ENCODE data around the gene ZCCHC14. TPM values are rescaled to one million over a fixed set of nuclear protein-coding genes. Genes with fewer than 3 reads are reported as not detected.

Gene ZCCHC14
- total and polyA plus RNA-seq, 11 donors, result 6.4 to 18.4 (median 16.1) TPM

DNA sequence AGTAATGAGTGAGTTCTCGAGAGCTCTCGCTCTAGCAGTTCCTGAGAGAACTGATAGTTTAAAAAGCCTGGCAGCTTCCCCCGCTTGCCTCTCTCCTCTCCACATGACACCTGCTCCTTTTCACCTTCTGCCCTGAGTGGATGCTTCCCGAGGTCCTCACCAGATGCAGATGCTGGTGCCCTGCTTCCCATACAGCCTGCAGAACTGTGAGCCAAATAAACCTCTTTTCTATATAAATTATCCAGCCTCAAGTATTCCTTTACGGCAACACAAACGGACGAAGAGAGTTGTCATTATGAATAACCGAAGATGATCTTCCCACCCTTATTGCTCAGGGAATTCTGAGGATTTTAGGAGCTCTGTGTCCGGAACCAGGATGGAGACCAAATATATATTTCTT, 41.9 kb upstream of the ZCCHC14 start:
- 93 to 96% (median 94%) methylated on average over 9 of the region's 9 CpGs for WGBS, 4 donors
- Histone ChIP-seq H3K27ac (no peak overlapping the region), H3K4me1 (no peaks in the 10 kb centered on the region), H3K27me3 (no peaks in the 10 kb centered on the region), H3K9me3 (peaks cover 0 to 27% (median 12%) of the 10 kb centered on the region in 12 donors), H3K36me3 (no peaks in the 10 kb centered on the region), H3K4me3 (no peak overlapping the region)
- intact Hi-C loops (cut with DNase I), result no loop called here
- no peak for ATAC-seq
- no peak for TF ChIP-seq POLR2A (IDR thresholded peaks at IDR 0.05)
- TF ChIP-seq, protein P1, sequence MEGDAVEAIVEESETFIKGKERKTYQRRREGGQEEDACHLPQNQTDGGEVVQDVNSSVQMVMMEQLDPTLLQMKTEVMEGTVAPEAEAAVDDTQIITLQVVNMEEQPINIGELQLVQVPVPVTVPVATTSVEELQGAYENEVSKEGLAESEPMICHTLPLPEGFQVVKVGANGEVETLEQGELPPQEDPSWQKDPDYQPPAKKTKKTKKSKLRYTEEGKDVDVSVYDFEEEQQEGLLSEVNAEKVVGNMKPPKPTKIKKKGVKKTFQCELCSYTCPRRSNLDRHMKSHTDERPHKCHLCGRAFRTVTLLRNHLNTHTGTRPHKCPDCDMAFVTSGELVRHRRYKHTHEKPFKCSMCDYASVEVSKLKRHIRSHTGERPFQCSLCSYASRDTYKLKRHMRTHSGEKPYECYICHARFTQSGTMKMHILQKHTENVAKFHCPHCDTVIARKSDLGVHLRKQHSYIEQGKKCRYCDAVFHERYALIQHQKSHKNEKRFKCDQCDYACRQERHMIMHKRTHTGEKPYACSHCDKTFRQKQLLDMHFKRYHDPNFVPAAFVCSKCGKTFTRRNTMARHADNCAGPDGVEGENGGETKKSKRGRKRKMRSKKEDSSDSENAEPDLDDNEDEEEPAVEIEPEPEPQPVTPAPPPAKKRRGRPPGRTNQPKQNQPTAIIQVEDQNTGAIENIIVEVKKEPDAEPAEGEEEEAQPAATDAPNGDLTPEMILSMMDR (IDR thresholded peaks at IDR 0.05), result no peak
- DNase-seq, result no peak

DNA sequence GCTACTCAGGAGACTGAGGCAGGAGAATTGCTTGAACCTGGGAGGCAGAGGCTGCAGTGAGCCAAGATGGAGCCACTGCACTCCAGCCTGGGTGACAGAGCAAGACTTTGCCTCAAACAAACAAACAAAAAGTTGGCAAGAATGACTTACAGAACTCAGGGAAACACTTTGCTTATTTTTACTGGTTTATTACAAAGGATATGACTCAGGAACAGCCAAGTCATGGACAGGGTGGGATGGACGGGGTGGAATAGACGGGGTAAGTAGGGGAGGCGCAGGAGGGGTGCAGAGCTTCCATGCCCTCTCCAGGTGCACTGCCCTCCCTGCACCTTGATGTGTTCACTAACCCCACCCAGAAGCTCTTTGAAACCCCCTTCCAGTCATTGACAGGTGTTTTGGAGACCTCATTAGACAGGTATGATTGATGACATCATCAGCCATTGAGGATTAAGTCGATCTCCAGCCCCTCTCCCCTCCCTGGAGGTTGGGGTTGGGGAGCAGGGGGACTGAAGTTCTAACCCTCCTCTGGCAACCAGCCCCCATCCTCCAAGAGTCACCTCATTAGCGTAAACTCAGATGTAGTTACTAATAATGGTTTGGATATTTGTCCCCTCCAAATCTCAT, 41.3 kb upstream of the ZCCHC14 start:
- peaks cover 0 to 33% (median 14%) of the 10 kb centered on the region in 12 donors for H3K9me3 ChIP-seq
- no peaks in the 10 kb centered on the region for H3K27me3 ChIP-seq
- ATAC-seq (no peak), DNase-seq (no peak)
- 78 to 86% (median 79%) methylated on average over 5 of the region's 5 CpGs for WGBS, 4 donors
- intact Hi-C loops (cut with DNase I), result no loop called here
- H3K27ac ChIP-seq, result no peak overlapping the region
- TF ChIP-seq, protein P1 (IDR thresholded peaks at IDR 0.05), result no peak
- H3K4me1 ChIP-seq, result no peaks in the 10 kb centered on the region
- no peak overlapping the region for H3K4me3 ChIP-seq
- no peaks in the 10 kb centered on the region for H3K36me3 ChIP-seq

DNA sequence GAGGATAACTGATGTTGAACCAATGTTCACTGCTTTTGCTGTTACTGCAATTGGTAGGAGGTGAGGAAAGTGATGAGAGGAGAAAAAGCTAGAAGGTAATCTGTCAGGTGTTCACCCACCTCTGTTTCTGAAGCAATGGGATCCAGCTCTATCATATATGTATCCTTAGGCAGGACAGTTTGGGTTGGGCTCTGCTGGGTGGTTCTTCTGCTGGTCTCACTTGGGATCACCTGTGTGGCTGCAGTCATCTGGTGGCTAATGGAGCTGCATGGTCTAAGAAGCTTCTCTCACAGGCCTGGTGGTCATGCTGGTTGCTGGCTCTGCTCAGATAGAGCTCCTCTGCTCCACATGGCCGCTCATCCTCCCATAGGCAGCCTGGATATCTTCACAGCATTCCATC, 40.2 kb upstream of the ZCCHC14 start:
- H3K4me3 ChIP-seq, result no peak overlapping the region
- H3K27me3 ChIP-seq, result no peaks in the 10 kb centered on the region
- H3K27ac ChIP-seq, result no peak overlapping the region
- no peak for DNase-seq
- no peak for ATAC-seq
- no peak for TF ChIP-seq POLR2A (IDR thresholded peaks at IDR 0.05)
- TF ChIP-seq, protein P1 (IDR thresholded peaks at IDR 0.05), result no peak
- intact Hi-C loops (cut with DNase I), result no loop called here
- H3K4me1 ChIP-seq, result no peaks in the 10 kb centered on the region
- H3K9me3 ChIP-seq, result peaks cover 0 to 35% (median 14%) of the 10 kb centered on the region in 12 donors
- H3K36me3 ChIP-seq, result no peaks in the 10 kb centered on the region
- 0 to 57% (median 42%) methylated on average over 1 of the region's 1 CpG for WGBS, 4 donors

DNA sequence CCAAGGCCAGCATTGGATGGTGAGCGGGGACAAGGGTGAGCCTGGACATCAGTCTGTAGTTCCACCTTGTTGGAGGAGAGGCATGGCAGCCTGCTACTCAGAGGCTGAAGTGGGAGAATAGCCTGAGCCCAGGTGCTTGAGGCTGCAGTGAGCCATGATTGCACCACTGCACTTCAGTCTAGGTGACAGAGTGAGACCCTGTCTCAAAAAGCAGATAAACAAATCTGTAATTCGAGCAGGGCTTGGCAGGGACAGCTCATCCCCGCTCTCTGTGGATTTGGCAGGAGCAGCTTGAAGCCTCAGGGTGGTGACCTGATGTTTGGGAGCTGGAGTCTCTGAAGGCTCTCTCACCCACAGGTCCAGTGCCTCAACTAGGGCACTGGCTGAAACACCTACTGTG, 38.6 kb upstream of the ZCCHC14 start:
- WGBS, 4 donors, result 52 to 62% (median 57%) methylated on average over 3 of the region's 3 CpGs
- intact Hi-C loops (cut with DNase I), result no loop called here
- H3K9me3 ChIP-seq, result peaks cover 0 to 35% (median 14%) of the 10 kb centered on the region in 12 donors

More for the DNA sequence above, 38.6 kb upstream of the ZCCHC14 start:
- no peaks in the 10 kb centered on the region for H3K27me3 ChIP-seq
- ATAC-seq, result no peak
- no peaks in the 10 kb centered on the region for H3K4me1 ChIP-seq
- no peaks in the 10 kb centered on the region for H3K36me3 ChIP-seq
- no peak overlapping the region for H3K27ac ChIP-seq
- no peak overlapping the region for H3K4me3 ChIP-seq
- no peak for DNase-seq
- TF ChIP-seq, protein P1 (IDR thresholded peaks at IDR 0.05), result no peak
- no peak for TF ChIP-seq POLR2A (IDR thresholded peaks at IDR 0.05)
